HL-60/S4 (cell line): Measurements from ENCODE around the gene CZIB.
"Not testable (repeated sequence)": the region's sequence is repeated elsewhere in the genome, so short reads cannot be mapped to it uniquely, and the experiment has no call there.

ENCODE experiments used
- in situ Hi-C: fragments of 300-500 bp; cut with MboI; formaldehyde crosslinking; loops from 2 replicates; pipeline ENCODE4 v1.14.3; 2022; ENCODE audit warnings: low sequenced_read_pairs

The CZIB gene

GRCh38 chr1:53238197-53239155, 18.0 kb upstream of the CZIB start, which contains the start of gene MAGOH:
TSS of gene MAGOH (minus strand) at chr1:53238518. CDS start at chr1:53238448, 70 bp downstream.
- in situ Hi-C loops, result no loop called here

GRCh38 chr1:53237638-53238037, 17.2 kb upstream of the CZIB start:
- in situ Hi-C loops, result no loop called here

- in situ Hi-C loops, result no loop called here
Observed at GRCh38 chr1:53220962-53221286, 490 bp upstream of the CZIB start.

- in situ Hi-C loops, result no loop called here
Observed at GRCh38 chr1:53219711-53220110, 723 bp downstream of the CZIB start.

GRCh38 chr1:53218201-53218600, 2.2 kb downstream of the CZIB start:
- in situ Hi-C loops, result no loop called here

- in situ Hi-C loops, result no loop called here
Observed at GRCh38 chr1:53214376-53214940, 6.0 kb downstream of the CZIB start.

- in situ Hi-C loops, result no loop called here
Observed at GRCh38 chr1:53210954-53211353, 9.5 kb downstream of the CZIB start.

- in situ Hi-C loops, result no loop called here
Observed at GRCh38 chr1:53210352-53210751, 10.1 kb downstream of the CZIB start.

GRCh38 chr1:53207726-53208125, 12.7 kb downstream of the CZIB start:
- in situ Hi-C loops, result no loop called here

GRCh38 chr1:53206735-53207379, 13.6 kb downstream of the CZIB start:
- in situ Hi-C loops, result no loop called here

GRCh38 chr1:53206083-53206685, 14.2 kb downstream of the CZIB start:
- in situ Hi-C loops, result not testable (repeated sequence)

- in situ Hi-C loops, result not testable (repeated sequence)
Observed at GRCh38 chr1:53205496-53205895, 14.9 kb downstream of the CZIB start.

GRCh38 chr1:53203466-53203865, 17.0 kb downstream of the CZIB start:
- in situ Hi-C loops, result no loop called here

- in situ Hi-C loops, result loop anchor here (25.0 kb wide), 1 partner anchor 286 kb away; the partner anchor contains the start of gene ECHDC2
Observed at GRCh38 chr1:53198241-53198651, 22.2 kb downstream of the CZIB start.

- in situ Hi-C loops, result loop anchor here (25.0 kb wide), 1 partner anchor 285 kb away; the partner anchor contains the start of gene ECHDC2
Observed at GRCh38 chr1:53197291-53198200, 22.9 kb downstream of the CZIB start.

GRCh38 chr1:53196485-53197290, 23.7 kb downstream of the CZIB start, which contains the start of gene CPT2:
TSS of gene CPT2 (plus strand) at chr1:53196824. CDS start at chr1:53196944, 120 bp downstream.
- in situ Hi-C loops, result loop anchor here (25.0 kb wide), 1 partner anchor 284 kb away; the partner anchor contains the start of gene ECHDC2

GRCh38 chr1:53196017-53196484, 24.4 kb downstream of the CZIB start:
- in situ Hi-C loops, result loop anchor here (25.0 kb wide), 1 partner anchor 284 kb away; the partner anchor contains the start of gene ECHDC2

GRCh38 chr1:53195246-53196016, 25.0 kb downstream of the CZIB start:
- in situ Hi-C loops, result loop anchor here (25.0 kb wide), 1 partner anchor 283 kb away; the partner anchor contains the start of gene ECHDC2
